Measurements from ENCODE around the gene RANBP10. TPM values are rescaled to one million over a fixed set of nuclear protein-coding genes. Genes with fewer than 3 reads are reported as not detected.

The RANBP10 gene
- total and polyA plus RNA-seq, 4 donors: 9.8 to 15.5 (median 13.8) TPM

DNA sequence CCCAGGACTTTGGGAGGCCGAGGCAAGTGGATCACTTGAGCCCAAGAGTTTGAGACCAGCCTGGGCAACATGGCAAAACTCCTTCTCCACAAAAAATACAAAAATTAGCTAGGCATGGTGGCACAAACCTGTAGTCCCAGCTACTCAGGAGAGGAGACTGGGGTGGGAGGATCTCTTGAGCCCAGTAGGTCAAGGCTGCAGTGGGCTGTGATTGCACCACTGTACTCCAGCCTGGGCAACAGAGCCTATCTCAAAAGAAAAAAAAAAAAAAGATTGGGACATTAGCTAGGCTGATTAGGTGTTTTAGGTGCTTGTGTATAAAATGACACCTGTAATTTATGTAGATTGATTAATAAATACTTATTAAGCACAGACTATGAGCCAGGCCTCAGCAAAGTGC, 97.3 kb downstream of the RANBP10 start:
- WGBS: 98% methylated on average over 1 of the region's 1 CpG
- no peaks in the 10 kb centered on the region for H3K27me3 ChIP-seq (ENCODE audit: control insufficient read depth in 4 of 4, insufficient read depth in 4 of 4, low read length in 3 of 4)
- H3K9ac ChIP-seq (ENCODE audit: low read depth in 1 of 2, low read length in 2 of 2): no peak overlapping the region
- peaks cover 0 to 4% (median 0%) of the 10 kb centered on the region in 4 donors for H3K36me3 ChIP-seq (ENCODE audit: control insufficient read depth in 4 of 4, insufficient read depth in 3 of 4, low read depth in 1 of 4, low read length in 3 of 4)
- H3K4me1 ChIP-seq (ENCODE audit: control insufficient read depth in 4 of 4, insufficient read depth in 4 of 4, low read length in 3 of 4): peaks cover 4 to 29% (median 10%) of the 10 kb centered on the region in 4 donors
- no peak overlapping the region for H3K27ac ChIP-seq (ENCODE audit: low read depth in 1 of 2, low read length in 2 of 2)
- no peak overlapping the region for H3K4me3 ChIP-seq (ENCODE audit: low read depth in 1 of 3, low read length in 3 of 3)
- TF ChIP-seq HNF4A (conservative IDR thresholded peaks at IDR 0.05) (peak; percentile 15 to 20), JUND (IDR thresholded peaks at IDR 0.05) (no peak), TAF1 (conservative IDR thresholded peaks at IDR 0.05) (no peak), FOXA1 (IDR thresholded peaks at IDR 0.05) (no peak)
- H3K9me3 ChIP-seq (ENCODE audit: control insufficient read depth in 4 of 4, low read length in 3 of 4): no peaks in the 10 kb centered on the region
- DNase-seq (ENCODE audit: low spot score): no peak

DNA sequence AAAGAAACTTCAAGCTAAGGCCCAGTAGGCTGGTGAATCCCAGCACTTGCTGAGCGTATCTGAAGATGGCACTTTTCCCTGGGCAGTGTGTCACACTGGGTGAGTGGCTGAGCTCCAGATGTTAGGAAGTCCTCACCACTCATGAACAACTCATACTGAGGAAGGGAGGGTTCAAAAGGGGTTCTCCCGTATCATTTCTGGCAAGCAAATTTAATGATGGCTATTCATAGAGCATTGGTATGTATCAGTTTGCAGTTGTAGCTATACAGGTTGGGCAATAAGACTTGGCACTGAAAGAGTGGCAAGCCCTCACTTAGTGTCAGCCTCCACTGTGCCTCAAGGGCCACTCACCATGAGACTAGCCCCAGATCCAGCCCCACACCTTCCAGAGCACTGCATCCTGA, 98.0 kb downstream of the RANBP10 start:
- Histone ChIP-seq H3K4me3 (ENCODE audit: low read depth in 1 of 3, low read length in 3 of 3) (no peak overlapping the region), H3K27ac (ENCODE audit: low read depth in 1 of 2, low read length in 2 of 2) (no peak overlapping the region), H3K9me3 (ENCODE audit: control insufficient read depth in 4 of 4, low read length in 3 of 4) (no peaks in the 10 kb centered on the region), H3K36me3 (ENCODE audit: control insufficient read depth in 4 of 4, insufficient read depth in 3 of 4, low read depth in 1 of 4, low read length in 3 of 4) (peaks cover 0 to 5% (median 0%) of the 10 kb centered on the region in 4 donors), H3K9ac (ENCODE audit: low read depth in 1 of 2, low read length in 2 of 2) (no peak overlapping the region), H3K27me3 (ENCODE audit: control insufficient read depth in 4 of 4, insufficient read depth in 4 of 4, low read length in 3 of 4) (no peaks in the 10 kb centered on the region), H3K4me1 (ENCODE audit: control insufficient read depth in 4 of 4, insufficient read depth in 4 of 4, low read length in 3 of 4) (peaks cover 7 to 30% (median 9%) of the 10 kb centered on the region in 4 donors)
- DNase-seq (ENCODE audit: low spot score): no peak
- WGBS: 71% methylated on average over 2 of the region's 2 CpGs
- TF ChIP-seq FOXA1 (IDR thresholded peaks at IDR 0.05) (no peak), REST (IDR thresholded peaks at IDR 0.05) (no peak), CTCF (IDR thresholded peaks at IDR 0.05; ENCODE audit: low read depth, low read length, missing input control) (no peak), NR2F2 (IDR thresholded peaks at IDR 0.05) (no peak), RAD21 (IDR thresholded peaks at IDR 0.05) (no peak), GABPA (IDR thresholded peaks at IDR 0.05 in 1 of 2, conservative IDR thresholded peaks at IDR 0.05 in 1 of 2) (no peak), MAX (IDR thresholded peaks at IDR 0.05) (no peak), FOXA2 (IDR thresholded peaks at IDR 0.05) (no peak), YY1 (IDR thresholded peaks at IDR 0.05) (no peak), EGR1 (IDR thresholded peaks at IDR 0.05; ENCODE audit: low read depth in 2 of 2) (no peak), RXRA (IDR thresholded peaks at IDR 0.05) (no peak)
- TF ChIP-seq, protein P1, sequence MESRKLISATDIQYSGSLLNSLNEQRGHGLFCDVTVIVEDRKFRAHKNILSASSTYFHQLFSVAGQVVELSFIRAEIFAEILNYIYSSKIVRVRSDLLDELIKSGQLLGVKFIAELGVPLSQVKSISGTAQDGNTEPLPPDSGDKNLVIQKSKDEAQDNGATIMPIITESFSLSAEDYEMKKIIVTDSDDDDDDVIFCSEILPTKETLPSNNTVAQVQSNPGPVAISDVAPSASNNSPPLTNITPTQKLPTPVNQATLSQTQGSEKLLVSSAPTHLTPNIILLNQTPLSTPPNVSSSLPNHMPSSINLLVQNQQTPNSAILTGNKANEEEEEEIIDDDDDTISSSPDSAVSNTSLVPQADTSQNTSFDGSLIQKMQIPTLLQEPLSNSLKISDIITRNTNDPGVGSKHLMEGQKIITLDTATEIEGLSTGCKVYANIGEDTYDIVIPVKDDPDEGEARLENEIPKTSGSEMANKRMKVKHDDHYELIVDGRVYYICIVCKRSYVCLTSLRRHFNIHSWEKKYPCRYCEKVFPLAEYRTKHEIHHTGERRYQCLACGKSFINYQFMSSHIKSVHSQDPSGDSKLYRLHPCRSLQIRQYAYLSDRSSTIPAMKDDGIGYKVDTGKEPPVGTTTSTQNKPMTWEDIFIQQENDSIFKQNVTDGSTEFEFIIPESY (IDR thresholded peaks at IDR 0.05): no peak
- TF ChIP-seq, protein P2, sequence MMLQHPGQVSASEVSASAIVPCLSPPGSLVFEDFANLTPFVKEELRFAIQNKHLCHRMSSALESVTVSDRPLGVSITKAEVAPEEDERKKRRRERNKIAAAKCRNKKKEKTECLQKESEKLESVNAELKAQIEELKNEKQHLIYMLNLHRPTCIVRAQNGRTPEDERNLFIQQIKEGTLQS (IDR thresholded peaks at IDR 0.05): no peak

All from liver (tissue), 9 donors.